Mesenchymal stem cell (in vitro differentiated cells and primary cell): ENCODE results near the gene UBXN10.
"Not testable (repeated sequence)": the region's sequence is repeated elsewhere in the genome, so short reads cannot be mapped to it uniquely, and the experiment has no call there.

ENCODE experiments used
- DNase-seq: peaks from one replicate; pipeline ENCODE4 v3.0.0-alpha.2; 2013
- H2AFZ ChIP-seq: one replicate; pipeline ENCODE4 v1.6.1; 2013; ENCODE audit warnings: low read depth, mild to moderate bottlenecking, control low read depth, inconsistent platforms, low read length, moderate library complexity
- H2AK5ac ChIP-seq: 2 replicates; pipeline ENCODE4 v1.6.1; 2013; ENCODE audit warnings: low read length, moderate library complexity, mild to moderate bottlenecking, inconsistent platforms; ENCODE audit not compliant: severe bottlenecking
- H2BK120ac ChIP-seq: one replicate; pipeline ENCODE4 v1.6.1; 2013; ENCODE audit warnings: low read depth, mild to moderate bottlenecking, inconsistent platforms, low read length, moderate library complexity
- H2BK12ac ChIP-seq, 2 experiments: one replicate each; pipeline ENCODE4 v1.6.1; 2013; ENCODE audit warnings: inconsistent platforms in 2 of 2, low read length in 2 of 2, mild to moderate bottlenecking in 2 of 2, moderate library complexity in 2 of 2, control low read depth in 1 of 2
- H2BK15ac ChIP-seq: one replicate; pipeline ENCODE4 v1.6.1; 2013; ENCODE audit warnings: mild to moderate bottlenecking, low read depth, inconsistent platforms; ENCODE audit not compliant: poor library complexity, severe bottlenecking
- H2BK5ac ChIP-seq: 2 replicates; pipeline ENCODE4 v1.6.1; 2013; ENCODE audit warnings: low read depth, mild to moderate bottlenecking, low read length, control low read depth, inconsistent platforms; ENCODE audit not compliant: poor library complexity, severe bottlenecking
- H3K14ac ChIP-seq, 2 experiments: one replicate each; pipeline ENCODE4 v1.6.1; 2013; ENCODE audit warnings: inconsistent platforms in 2 of 2, low read length in 2 of 2, control low read depth in 1 of 2, mild to moderate bottlenecking in 1 of 2, moderate library complexity in 1 of 2
- H3K18ac ChIP-seq, 2 experiments: one replicate each; pipeline ENCODE4 v1.6.1; 2013; ENCODE audit warnings: inconsistent platforms in 2 of 2, low read length in 2 of 2, control low read depth in 1 of 2, low read depth in 1 of 2, mild to moderate bottlenecking in 1 of 2
- H3K23ac ChIP-seq, 2 experiments: one replicate each; pipeline ENCODE4 v1.6.1; 2013; ENCODE audit warnings: inconsistent platforms in 2 of 2, low read length in 2 of 2, mild to moderate bottlenecking in 2 of 2, moderate library complexity in 2 of 2, control low read depth in 1 of 2
- H3K27ac ChIP-seq: 2 replicates; pipeline ENCODE4 v1.5.1; 2013; ENCODE audit warnings: mild to moderate bottlenecking, moderate library complexity, low read length, control low read depth, inconsistent platforms; ENCODE audit not compliant: poor library complexity, severe bottlenecking
- H3K27me3 ChIP-seq, 2 experiments: 2 replicates each; pipeline versions ENCODE4 v1.6.1 to v1.7.0; 2013; ENCODE audit warnings: low read length in 2 of 2, mild to moderate bottlenecking in 2 of 2, moderate library complexity in 2 of 2, control low read depth in 1 of 2, inconsistent platforms in 1 of 2; ENCODE audit not compliant: control insufficient read depth in 1 of 2, insufficient read depth in 1 of 2
- H3K36me3 ChIP-seq, 2 experiments: 2 replicates each; pipeline versions ENCODE4 v1.6.1 to v1.7.0; 2013; ENCODE audit warnings: low read length in 2 of 2, control low read depth in 1 of 2, inconsistent platforms in 1 of 2, low read depth in 1 of 2, mild to moderate bottlenecking in 1 of 2; ENCODE audit not compliant: insufficient read depth in 2 of 2, control insufficient read depth in 1 of 2
- H3K4ac ChIP-seq, 2 experiments: one replicate each; pipeline ENCODE4 v1.6.1; 2013; ENCODE audit warnings: inconsistent platforms in 2 of 2, low read length in 2 of 2, mild to moderate bottlenecking in 2 of 2, moderate library complexity in 2 of 2, control low read depth in 1 of 2, low read depth in 1 of 2
- H3K4me1 ChIP-seq: 2 replicates; pipeline ENCODE4 v1.6.1; 2013; ENCODE audit warnings: low read depth, low read length, control low read depth; ENCODE audit not compliant: control insufficient read depth, insufficient read depth
- H3K4me2 ChIP-seq: 2 replicates; pipeline ENCODE4 v1.6.1; 2013; ENCODE audit warnings: low read length, mild to moderate bottlenecking, inconsistent platforms; ENCODE audit not compliant: poor library complexity, severe bottlenecking
- H3K4me3 ChIP-seq, 2 experiments: 2 replicates each; pipeline versions ENCODE4 v1.5.1 to v1.7.0; 2013; ENCODE audit warnings: low read length in 2 of 2, mild to moderate bottlenecking in 2 of 2, control low read depth in 1 of 2, low read depth in 1 of 2; ENCODE audit not compliant: insufficient read depth in 1 of 2
- H3K79me1 ChIP-seq: replicated peaks from 2 replicates; pipeline ENCODE4 v1.6.1; 2013; ENCODE audit warnings: mild to moderate bottlenecking, control low read depth, low read length, inconsistent platforms; ENCODE audit not compliant: poor library complexity, severe bottlenecking
- H3K9ac ChIP-seq: 2 replicates; pipeline ENCODE4 v1.7.0; 2013; ENCODE audit warnings: mild to moderate bottlenecking, low read length, moderate library complexity
- H3K9me3 ChIP-seq: 2 replicates; pipeline ENCODE4 v1.7.0; 2013; ENCODE audit warnings: mild to moderate bottlenecking, low read length; ENCODE audit not compliant: control insufficient read depth
- H4K8ac ChIP-seq: one replicate; pipeline ENCODE4 v1.6.1; 2013; ENCODE audit warnings: inconsistent platforms, mild to moderate bottlenecking, low read length, moderate library complexity
- H4K91ac ChIP-seq: one replicate; pipeline ENCODE4 v1.6.1; 2013; ENCODE audit warnings: mild to moderate bottlenecking, low read length, inconsistent platforms
- WGBS: methylation state at CpG from one replicate; pipeline ENCODE4 v1.1.7; 2013; ENCODE audit warnings: mixed read lengths; 5-methylcytosine and 5-hydroxymethylcytosine counted together

The UBXN10 gene

GRCh38 chr1:20215716-20216115 is 29.8 kb downstream of the UBXN10 start:
- WGBS = 92% methylated on average over 5 of the region's 6 CpGs

GRCh38 chr1:20216574-20216973 is 30.7 kb downstream of the UBXN10 start:
- Histone ChIP-seq H3K18ac (no peak overlapping the region), H3K14ac (no peak overlapping the region), H2BK120ac (no peak overlapping the region), H3K4ac (no peak overlapping the region), H3K4me1 (peaks cover 5% of the 10 kb centered on the region), H3K79me1 (no peaks in the 10 kb centered on the region), H4K91ac (no peak overlapping the region), H3K36me3 (no peaks in the 10 kb centered on the region), H2AFZ (no peak overlapping the region), H3K27ac (no peak overlapping the region), H2BK15ac (no peak overlapping the region), H4K8ac (no peak overlapping the region), H3K9ac (no peak overlapping the region), H3K4me3 (no peak overlapping the region), H2BK12ac (no peak overlapping the region), H2AK5ac (no peak overlapping the region), H2BK5ac (no peak overlapping the region), H3K27me3 (peaks cover 35 to 41% of the 10 kb centered on the region in 2 experiments), H3K4me2 (no peak overlapping the region), H3K9me3 (peaks cover 5% of the 10 kb centered on the region), H3K23ac (no peak overlapping the region)
- DNase-seq = peak; percentile 12
- 85% methylated on average over 1 of the region's 1 CpG for WGBS

More at GRCh38 chr1:20215716-20216115, 29.8 kb downstream of the UBXN10 start:
- H3K9me3 ChIP-seq = peaks cover 5% of the 10 kb centered on the region
- no peak overlapping the region for H3K14ac ChIP-seq
- H2AFZ ChIP-seq = no peak overlapping the region
- no peak overlapping the region for H2BK120ac ChIP-seq
- no peak overlapping the region for H4K91ac ChIP-seq
- H2BK15ac ChIP-seq = no peak overlapping the region
- no peak overlapping the region for H3K4me3 ChIP-seq
- H3K23ac ChIP-seq = no peak overlapping the region
- no peak overlapping the region for H3K18ac ChIP-seq
- H2AK5ac ChIP-seq = no peak overlapping the region
- H3K27me3 ChIP-seq = peaks cover 35 to 38% of the 10 kb centered on the region in 2 experiments
- H3K27ac ChIP-seq = no peak overlapping the region
- H3K9ac ChIP-seq = no peak overlapping the region
- no peak overlapping the region for H3K4me2 ChIP-seq
- H3K4ac ChIP-seq = no peak overlapping the region
- no peaks in the 10 kb centered on the region for H3K36me3 ChIP-seq
- no peak overlapping the region for H2BK5ac ChIP-seq
- no peak overlapping the region for H2BK12ac ChIP-seq
- no peak for DNase-seq
- no peaks in the 10 kb centered on the region for H3K79me1 ChIP-seq
- H3K4me1 ChIP-seq = peaks cover 5% of the 10 kb centered on the region
- no peak overlapping the region for H4K8ac ChIP-seq

GRCh38 chr1:20219053-20219452 is 33.2 kb downstream of the UBXN10 start:
- H2BK120ac ChIP-seq, H2AK5ac ChIP-seq, H3K4me1 ChIP-seq, H2BK15ac ChIP-seq, H3K36me3 ChIP-seq, H3K4me3 ChIP-seq, H3K9me3 ChIP-seq, H3K14ac ChIP-seq, H3K18ac ChIP-seq, H4K91ac ChIP-seq, H3K4ac ChIP-seq, H3K9ac ChIP-seq, H2BK5ac ChIP-seq, H3K4me2 ChIP-seq, H2BK12ac ChIP-seq, H3K79me1 ChIP-seq, DNase-seq, H2AFZ ChIP-seq, H3K27ac ChIP-seq, H3K23ac ChIP-seq, H4K8ac ChIP-seq: not testable (repeated sequence)
- 90% methylated on average over 5 of the region's 6 CpGs for WGBS
- peaks cover 45 to 64% of the 10 kb centered on the region in 2 experiments for H3K27me3 ChIP-seq

- Histone ChIP-seq H2AK5ac (no peak overlapping the region), H2BK120ac (no peak overlapping the region), H3K14ac (no peak overlapping the region), H3K27me3 (peaks cover 50 to 66% of the 10 kb centered on the region in 2 experiments), H3K23ac (no peak overlapping the region), H2BK15ac (no peak overlapping the region), H3K4ac (no peak overlapping the region), H3K36me3 (no peaks in the 10 kb centered on the region), H3K4me3 (no peak overlapping the region), H4K8ac (no peak overlapping the region), H3K18ac (no peak overlapping the region), H4K91ac (no peak overlapping the region), H3K4me2 (no peak overlapping the region), H2BK5ac (no peak overlapping the region), H3K4me1 (no peaks in the 10 kb centered on the region), H2AFZ (no peak overlapping the region), H3K27ac (no peak overlapping the region), H3K79me1 (no peaks in the 10 kb centered on the region), H3K9me3 (peaks cover 5% of the 10 kb centered on the region), H3K9ac (no peak overlapping the region), H2BK12ac (no peak overlapping the region)
- DNase-seq = no peak
- WGBS = 90% methylated on average over 3 of the region's 5 CpGs
Observed at GRCh38 chr1:20220036-20220435, 34.1 kb downstream of the UBXN10 start.
